A673 (cell line): Measurements from ENCODE around the gene ADCY3. TPM values are rescaled to one million over a fixed set of nuclear protein-coding genes. Genes with fewer than 3 reads are reported as not detected.

ENCODE experiments used
- BruUV-seq: library from RNA; stranded (reverse); fragments of 400-500 nt; replicated peaks from 2 replicates; lab custom pipeline; 2021; lab: Mats Ljungman, UMichigan
- CTCF ChIA-PET: fragments of 300-600 bp; sonication (Branson Sonifier 250); formaldehyde crosslinking; loops from one replicate; lab custom pipeline; 2022; ENCODE audit warnings: antibody characterized with exemption; lab: Charles Lee
- POLR2A ChIA-PET: fragments of 300-600 bp; sonication (Branson Sonifier 250); formaldehyde crosslinking; loops from one replicate; lab custom pipeline; 2022; ENCODE audit warnings: antibody characterized with exemption; ENCODE audit not compliant: low non-redundant PET; lab: Charles Lee
- DNase-seq: peaks from one replicate; pipeline ENCODE4 v3.0.0-alpha.2; 2015; ENCODE audit warnings: low spot score
- H3K27ac ChIP-seq: fragments of 200-600 bp; sonication (generic); 2 replicates; pipeline ENCODE4 v1.5.1; 2016; ENCODE audit warnings: mixed run types, low read depth, mild to moderate bottlenecking, mixed read lengths, antibody characterized with exemption, low read length; ENCODE audit not compliant: poor library complexity, severe bottlenecking
- H3K27me3 ChIP-seq: fragments of 200-600 bp; sonication (generic); replicated peaks from 2 replicates; pipeline ENCODE4 v1.6.1; 2017; ENCODE audit warnings: mixed run types, low read depth, mild to moderate bottlenecking, mixed read lengths, antibody characterized with exemption, low read length; ENCODE audit not compliant: insufficient read depth, poor library complexity
- H3K36me3 ChIP-seq: fragments of 200-600 bp; sonication (generic); 2 replicates; pipeline ENCODE4 v1.6.1; 2016; ENCODE audit warnings: mixed run types, mild to moderate bottlenecking, mixed read lengths, antibody characterized with exemption, low read length; ENCODE audit not compliant: insufficient read depth, poor library complexity, severe bottlenecking
- H3K4me1 ChIP-seq: fragments of 200-600 bp; sonication (generic); 2 replicates; pipeline ENCODE4 v1.6.1; 2017; ENCODE audit warnings: mixed run types, mild to moderate bottlenecking, mixed read lengths, antibody characterized with exemption, low read length; ENCODE audit not compliant: insufficient read depth, poor library complexity, severe bottlenecking
- H3K4me3 ChIP-seq: fragments of 200-600 bp; sonication (generic); 2 replicates; pipeline ENCODE4 v1.5.1; 2016; ENCODE audit warnings: low read depth, mixed run types, mild to moderate bottlenecking, mixed read lengths, low read length; ENCODE audit not compliant: poor library complexity, severe bottlenecking
- H3K9me3 ChIP-seq: fragments of 200-600 bp; sonication (generic); 2 replicates; pipeline ENCODE4 v1.6.1; 2016; ENCODE audit warnings: mixed run types, low read depth, mild to moderate bottlenecking, mixed read lengths, antibody characterized with exemption, low read length; ENCODE audit not compliant: poor library complexity, severe bottlenecking
- CTCF ChIP-seq: fragments of 300-800, 200-600 bp; sonication (generic); conservative IDR thresholded peaks from 2 replicates; pipeline ENCODE4 v1.5.1; 2017; ENCODE audit warnings: low read depth, mild to moderate bottlenecking, antibody characterized with exemption, low read length, moderate library complexity, mixed read lengths
- EZH2 ChIP-seq: fragments of 200-600 bp; sonication (generic); IDR thresholded peaks from 2 replicates; pipeline ENCODE4 v1.6.1; 2017; ENCODE audit warnings: borderline replicate concordance, low read depth, mild to moderate bottlenecking, mixed read lengths, antibody characterized with exemption, low read length; ENCODE audit not compliant: poor library complexity, severe bottlenecking
- intact Hi-C: fragments of 100-400 bp; cut with micrococcal nuclease; formaldehyde crosslinking; loops from one replicate; pipeline ENCODE4 v1.10.0; 2022; ENCODE audit not compliant: unreplicated experiment
- total RNA-seq: library from RNA; stranded (reverse); gene quantifications from 2 replicates; pipeline ENCODE4 v1.2.3, GENCODE V29; 2021

Gene ADCY3
- total RNA-seq, 1 experiment from 2014 or later, result 42.2 TPM

DNA sequence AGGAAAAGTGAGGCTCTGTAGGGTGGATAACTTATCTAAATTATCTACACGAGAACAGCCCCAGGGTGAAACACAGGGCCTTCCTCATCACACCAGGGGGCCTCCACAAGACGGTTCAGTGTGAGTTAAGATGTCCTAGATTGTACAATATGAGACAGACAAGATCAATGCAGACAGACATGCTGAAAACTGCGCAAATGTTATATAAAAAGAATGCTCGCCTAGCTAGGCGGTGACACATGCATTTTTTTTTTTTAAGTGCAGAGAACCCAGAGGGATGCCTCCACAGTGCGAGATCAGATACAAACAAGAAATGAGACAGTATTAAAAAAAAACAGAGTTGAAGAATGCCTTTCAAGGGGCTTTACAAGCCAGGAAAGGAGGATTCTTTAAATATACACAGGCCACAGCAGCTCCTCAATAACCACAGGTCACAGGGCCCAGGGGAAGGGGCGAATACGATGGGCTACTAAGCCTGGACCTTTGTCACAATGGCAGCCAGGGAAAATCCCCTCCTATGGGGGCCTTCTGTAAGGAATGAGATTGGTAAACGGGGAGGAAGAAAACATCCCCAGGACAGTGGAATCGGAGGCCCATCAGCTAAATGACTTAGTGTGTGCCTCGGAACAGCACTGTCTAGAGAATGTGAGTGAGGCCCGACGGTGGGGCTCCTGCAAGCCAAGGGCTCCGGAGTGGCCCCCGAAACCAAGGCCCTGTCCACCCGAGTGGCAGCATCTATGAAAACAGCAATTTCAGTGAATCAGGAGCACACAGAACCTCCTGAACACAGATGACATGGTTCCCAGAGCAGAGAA, 48.9 kb downstream of the ADCY3 start:
- no peaks in the 10 kb centered on the region for H3K36me3 ChIP-seq
- POLR2A ChIA-PET, result no interaction called here
- H3K27ac ChIP-seq, result no peak overlapping the region
- no peak overlapping the region for H3K4me3 ChIP-seq
- no peaks in the 10 kb centered on the region for H3K27me3 ChIP-seq
- H3K4me1 ChIP-seq, result no peaks in the 10 kb centered on the region
- no peaks in the 10 kb centered on the region for H3K9me3 ChIP-seq
- no peak for TF ChIP-seq CTCF
- no peak for TF ChIP-seq EZH2
- intact Hi-C loops, result no loop called here
- no peak for DNase-seq
- BruUV-seq, result no TSS peak
- CTCF ChIA-PET, result no interaction called here

DNA sequence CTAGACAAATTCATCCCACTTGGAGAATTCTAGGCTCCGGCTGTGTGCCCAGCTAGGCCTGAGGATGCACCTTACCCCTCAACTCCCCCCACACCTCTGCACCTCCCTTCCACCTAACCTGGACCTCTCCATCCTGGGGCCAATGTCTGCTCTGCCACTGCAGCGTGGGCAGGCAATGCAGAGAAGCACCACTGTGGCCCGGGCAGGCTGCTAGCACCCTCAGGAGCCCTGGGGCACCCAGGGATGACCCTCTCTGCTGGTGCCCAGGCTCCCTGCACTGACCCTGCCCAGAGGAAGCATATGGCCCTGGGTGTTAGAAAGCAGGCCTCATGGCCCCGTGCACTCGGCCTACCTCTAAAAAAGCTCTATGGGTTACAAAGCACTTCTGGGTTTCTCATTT, 49.6 kb downstream of the ADCY3 start:
- intact Hi-C loops, result no loop called here
- CTCF ChIA-PET, result no interaction called here
- no peaks in the 10 kb centered on the region for H3K9me3 ChIP-seq

GRCh38 chr2:24866946-24867345, 53.1 kb downstream of the ADCY3 start:
- CTCF ChIA-PET, result no interaction called here
- Histone ChIP-seq H3K9me3 (no peaks in the 10 kb centered on the region), H3K4me3 (no peak overlapping the region), H3K27ac (no peak overlapping the region), H3K36me3 (no peaks in the 10 kb centered on the region), H3K4me1 (no peaks in the 10 kb centered on the region), H3K27me3 (no peaks in the 10 kb centered on the region)
- POLR2A ChIA-PET, result no interaction called here
- no peak for TF ChIP-seq EZH2
- no peak for TF ChIP-seq CTCF
- DNase-seq, result no peak
- BruUV-seq, result no TSS peak
- intact Hi-C loops, result no loop called here

More for the DNA sequence above, 49.6 kb downstream of the ADCY3 start:
- TF ChIP-seq EZH2, result no peak
- TF ChIP-seq CTCF, result no peak
- BruUV-seq, result no TSS peak
- no peak overlapping the region for H3K27ac ChIP-seq
- DNase-seq, result no peak
- no peaks in the 10 kb centered on the region for H3K4me1 ChIP-seq
- H3K27me3 ChIP-seq, result no peaks in the 10 kb centered on the region
- no peak overlapping the region for H3K4me3 ChIP-seq
- no peaks in the 10 kb centered on the region for H3K36me3 ChIP-seq
- POLR2A ChIA-PET, result no interaction called here
